HepG2 (cell line): ENCODE data around the gene ITGA7. TPM values are rescaled to one million over a fixed set of nuclear protein-coding genes. Genes with fewer than 3 reads are reported as not detected.

Source experiments
- AHR ChIP-seq: IDR thresholded peaks from 2 replicates; pipeline ENCODE4 v1.6.1; 2018; ENCODE audit warnings: missing genetic modification reagents, missing compliant biosample characterization
- FOXJ3 ChIP-seq: sonication (generic); formaldehyde crosslinking; IDR thresholded peaks from 2 replicates; pipeline ENCODE4 v1.4.0; 2020; ENCODE audit warnings: missing genetic modification reagents, mild to moderate bottlenecking, borderline replicate concordance
- GATA4 ChIP-seq: sonication (generic); IDR thresholded peaks from 2 replicates; pipeline ENCODE4 v1.6.1; 2016; ENCODE audit warnings: antibody characterized with exemption, low read depth, borderline replicate concordance
- HDAC1 ChIP-seq: sonication (generic); formaldehyde crosslinking; IDR thresholded peaks from 2 replicates; pipeline ENCODE4 v1.5.1; 2020; ENCODE audit warnings: mild to moderate bottlenecking, missing genetic modification reagents
- HOXA7 ChIP-seq: sonication (generic); formaldehyde crosslinking; IDR thresholded peaks from 2 replicates; pipeline ENCODE4 v1.8.1; 2022; ENCODE audit warnings: mild to moderate bottlenecking, missing genetic modification reagents, moderate library complexity
- MIER2 ChIP-seq: IDR thresholded peaks from 2 replicates; pipeline ENCODE4 v1.6.1; 2016; ENCODE audit warnings: missing biosample characterization, missing genetic modification reagents
- NCOR1 ChIP-seq: fragments of 200-600 bp; sonication (generic); IDR thresholded peaks from 2 replicates; pipeline ENCODE4 v1.7.0; 2017; ENCODE audit warnings: antibody characterized with exemption, low read length, borderline replicate concordance
- NKX3-1 ChIP-seq: sonication (generic); formaldehyde crosslinking; IDR thresholded peaks from 2 replicates; pipeline ENCODE4 v1.5.0; 2020; ENCODE audit warnings: missing genetic modification reagents
- PITX1 ChIP-seq: sonication (generic); formaldehyde crosslinking; IDR thresholded peaks from 2 replicates; pipeline ENCODE4 v1.5.1; 2020; ENCODE audit warnings: mild to moderate bottlenecking, missing genetic modification reagents
- RBM22 ChIP-seq: fragments of 200-400 bp; formaldehyde crosslinking; optimal IDR thresholded peaks from 2 replicates; pipeline ENCODE3; 2017; ENCODE audit warnings: mild to moderate bottlenecking, low read length, moderate library complexity
- SIN3A ChIP-seq: IDR thresholded peaks from 2 replicates; pipeline ENCODE4 v1.6.1; 2011; ENCODE audit warnings: low read depth, mild to moderate bottlenecking, control low read depth, low read length, borderline replicate concordance
- SRF ChIP-seq: IDR thresholded peaks from 2 replicates; pipeline ENCODE4 v1.6.1; 2011; ENCODE audit warnings: mild to moderate bottlenecking, low read depth, low read length, moderate library complexity
- TGIF2 ChIP-seq: IDR thresholded peaks from 2 replicates; pipeline ENCODE4 v1.6.1; 2016; ENCODE audit warnings: control low read depth, missing compliant biosample characterization
- ZFP36 ChIP-seq: fragments of 150-350 bp; IDR thresholded peaks from 2 replicates; pipeline ENCODE4 v1.6.1; 2018; ENCODE audit warnings: borderline replicate concordance, low read length, low read depth; ENCODE audit not compliant: partially characterized antibody
- ZNF296 ChIP-seq: sonication (generic); formaldehyde crosslinking; conservative IDR thresholded peaks from 2 replicates; pipeline ENCODE4 v1.5.0; 2020; ENCODE audit warnings: mild to moderate bottlenecking, missing genetic modification reagents
- ZNF678 ChIP-seq: sonication (generic); formaldehyde crosslinking; IDR thresholded peaks from 2 replicates; pipeline ENCODE4 v1.4.0; 2020; ENCODE audit warnings: mild to moderate bottlenecking, missing genetic modification reagents
- ZNF747 ChIP-seq: sonication (generic); formaldehyde crosslinking; IDR thresholded peaks from 2 replicates; pipeline ENCODE4 v1.8.1; 2023; ENCODE audit warnings: missing genetic modification reagents, mild to moderate bottlenecking, borderline replicate concordance
- ZNF83 ChIP-seq: sonication (generic); formaldehyde crosslinking; IDR thresholded peaks from 2 replicates; pipeline ENCODE4 v1.4.0; 2020; ENCODE audit warnings: missing genetic modification reagents, mild to moderate bottlenecking, borderline replicate concordance
- ZSCAN31 ChIP-seq: sonication (generic); formaldehyde crosslinking; IDR thresholded peaks from 2 replicates; pipeline ENCODE4 v1.5.0; 2020; ENCODE audit warnings: low read depth, mild to moderate bottlenecking, missing genetic modification reagents
- polyA plus RNA-seq, 8 experiments: library from polyadenylated mRNA; depleted of rRNA in 3 of 8; stranded (reverse) in 7 of 8; unstranded in 1 of 8; fragments of >200 nt; fragmentation: Illumina TruSeq in 4 of 8; extraction: Trizol in 4 of 8; gene quantifications; 2 replicates each; pipeline versions ENCODE4 v1.2.1 to v1.2.3, GENCODE V29; 2011 to 2016; ENCODE audit warnings: low read depth in 4 of 8, missing spikeins in 1 of 8, mixed read lengths in 1 of 8; ENCODE audit not compliant: insufficient read depth in 1 of 8
- total RNA-seq, 5 experiments: library from RNA; depleted of rRNA; stranded (reverse); fragments of >200 nt; fragmentation: Illumina TruSeq; extraction: Trizol; gene quantifications; 2 replicates each; pipeline ENCODE4 v1.2.3, GENCODE V29; 2016; ENCODE audit warnings: low read depth in 1 of 5
- TF ChIP-seq, protein P1 (sequence below): sonication (generic); formaldehyde crosslinking; IDR thresholded peaks from 2 replicates; pipeline ENCODE4 v1.4.0; 2020; ENCODE audit warnings: missing genetic modification reagents
- TF ChIP-seq, protein P2 (sequence below): sonication (generic); formaldehyde crosslinking; IDR thresholded peaks from 2 replicates; pipeline ENCODE4 v1.8.1; 2023; ENCODE audit warnings: mild to moderate bottlenecking, missing genetic modification reagents, borderline replicate concordance
- TF ChIP-seq, protein P3 (sequence below): sonication (generic); formaldehyde crosslinking; IDR thresholded peaks from 2 replicates; pipeline ENCODE4 v1.4.0; 2020; ENCODE audit warnings: missing genetic modification reagents; ENCODE audit errors: not compliant biosample characterization
- TF ChIP-seq, protein P4 (sequence below): fragments of 450-650 bp; IDR thresholded peaks from 2 replicates; pipeline ENCODE4 v1.6.1; 2017; ENCODE audit warnings: mild to moderate bottlenecking
- TF ChIP-seq, protein P5 (sequence below): sonication (generic); formaldehyde crosslinking; IDR thresholded peaks from 2 replicates; pipeline ENCODE4 v1.5.0; 2020; ENCODE audit warnings: missing genetic modification reagents

Gene ITGA7
- total and polyA plus RNA-seq, 2 of the 13 experiments (the other 11 are each of a cell fraction or from before 2014, with no cell fraction given), result 0.65 to 0.75 TPM

DNA sequence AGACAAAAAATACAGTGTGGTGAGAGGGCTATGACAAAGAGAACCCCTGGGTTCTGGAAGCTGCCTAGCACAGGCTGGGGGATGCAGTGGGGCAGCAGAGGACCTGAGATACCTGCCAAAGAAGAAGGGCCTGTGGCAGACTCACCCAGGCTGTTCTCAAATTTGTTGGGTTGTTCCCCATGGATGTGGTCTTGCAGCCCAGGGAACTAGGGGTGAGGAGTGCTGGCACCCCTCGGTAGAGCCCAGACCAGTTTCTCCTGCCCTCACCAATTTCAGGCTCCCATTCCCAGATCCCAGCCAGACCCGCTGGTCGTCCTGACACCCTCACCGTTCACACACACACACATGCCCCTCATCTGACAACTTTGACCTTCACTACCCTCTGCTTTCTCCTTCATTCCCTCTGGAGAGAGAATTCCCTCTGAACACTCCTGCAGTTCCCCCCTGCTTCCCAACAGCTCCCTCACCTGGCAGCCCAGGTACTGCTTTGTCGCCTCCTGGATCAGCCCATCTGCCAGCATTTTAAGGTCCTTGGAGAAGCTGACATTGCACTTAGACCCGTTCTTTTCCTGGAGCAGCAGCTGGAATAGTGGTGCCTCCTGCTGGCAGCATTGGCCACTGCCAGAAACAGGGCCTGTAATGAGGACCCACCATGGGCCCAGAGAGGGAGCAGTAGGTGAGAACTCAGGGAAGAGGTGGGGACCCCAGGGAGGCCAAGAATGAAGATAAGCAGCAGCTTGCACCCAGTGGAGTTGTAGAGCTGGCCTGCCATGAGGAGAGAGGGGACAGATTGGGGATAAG lies 29.3 kb upstream of the ITGA7 start (continued):
- TF ChIP-seq, protein P1, sequence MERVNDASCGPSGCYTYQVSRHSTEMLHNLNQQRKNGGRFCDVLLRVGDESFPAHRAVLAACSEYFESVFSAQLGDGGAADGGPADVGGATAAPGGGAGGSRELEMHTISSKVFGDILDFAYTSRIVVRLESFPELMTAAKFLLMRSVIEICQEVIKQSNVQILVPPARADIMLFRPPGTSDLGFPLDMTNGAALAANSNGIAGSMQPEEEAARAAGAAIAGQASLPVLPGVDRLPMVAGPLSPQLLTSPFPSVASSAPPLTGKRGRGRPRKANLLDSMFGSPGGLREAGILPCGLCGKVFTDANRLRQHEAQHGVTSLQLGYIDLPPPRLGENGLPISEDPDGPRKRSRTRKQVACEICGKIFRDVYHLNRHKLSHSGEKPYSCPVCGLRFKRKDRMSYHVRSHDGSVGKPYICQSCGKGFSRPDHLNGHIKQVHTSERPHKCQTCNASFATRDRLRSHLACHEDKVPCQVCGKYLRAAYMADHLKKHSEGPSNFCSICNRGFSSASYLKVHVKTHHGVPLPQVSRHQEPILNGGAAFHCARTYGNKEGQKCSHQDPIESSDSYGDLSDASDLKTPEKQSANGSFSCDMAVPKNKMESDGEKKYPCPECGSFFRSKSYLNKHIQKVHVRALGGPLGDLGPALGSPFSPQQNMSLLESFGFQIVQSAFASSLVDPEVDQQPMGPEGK (CRISPR knock-in tag), result peak; percentile 58
- TF ChIP-seq FOXJ3, result no peak
- TF ChIP-seq ZNF296 (CRISPR knock-in tag), result no peak
- TF ChIP-seq HOXA7 (CRISPR knock-in tag), result no peak
- TF ChIP-seq NKX3-1 (CRISPR knock-in tag), result no peak
- no peak for TF ChIP-seq SRF
- TF ChIP-seq, protein P2, sequence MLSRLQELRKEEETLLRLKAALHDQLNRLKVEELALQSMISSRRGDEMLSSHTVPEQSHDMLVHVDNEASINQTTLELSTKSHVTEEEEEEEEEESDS (CRISPR knock-in tag), result no peak
- TF ChIP-seq, protein P3, sequence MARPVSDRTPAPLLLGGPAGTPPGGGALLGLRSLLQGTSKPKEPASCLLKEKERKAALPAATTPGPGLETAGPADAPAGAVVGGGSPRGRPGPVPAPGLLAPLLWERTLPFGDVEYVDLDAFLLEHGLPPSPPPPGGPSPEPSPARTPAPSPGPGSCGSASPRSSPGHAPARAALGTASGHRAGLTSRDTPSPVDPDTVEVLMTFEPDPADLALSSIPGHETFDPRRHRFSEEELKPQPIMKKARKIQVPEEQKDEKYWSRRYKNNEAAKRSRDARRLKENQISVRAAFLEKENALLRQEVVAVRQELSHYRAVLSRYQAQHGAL (CRISPR knock-in tag), result no peak
- TF ChIP-seq ZSCAN31 (CRISPR knock-in tag), result no peak
- no peak for TF ChIP-seq AHR
- TF ChIP-seq ZFP36, result no peak
- TF ChIP-seq NCOR1, result no peak
- TF ChIP-seq ZNF747 (CRISPR knock-in tag), result no peak
- TF ChIP-seq PITX1 (CRISPR knock-in tag), result no peak
- TF ChIP-seq ZNF678 (CRISPR knock-in tag), result no peak
- no peak for TF ChIP-seq TGIF2 (CRISPR knock-in tag)
- no peak for TF ChIP-seq SIN3A
- no peak for TF ChIP-seq ZNF83
- TF ChIP-seq GATA4, result no peak
- TF ChIP-seq, protein P4, sequence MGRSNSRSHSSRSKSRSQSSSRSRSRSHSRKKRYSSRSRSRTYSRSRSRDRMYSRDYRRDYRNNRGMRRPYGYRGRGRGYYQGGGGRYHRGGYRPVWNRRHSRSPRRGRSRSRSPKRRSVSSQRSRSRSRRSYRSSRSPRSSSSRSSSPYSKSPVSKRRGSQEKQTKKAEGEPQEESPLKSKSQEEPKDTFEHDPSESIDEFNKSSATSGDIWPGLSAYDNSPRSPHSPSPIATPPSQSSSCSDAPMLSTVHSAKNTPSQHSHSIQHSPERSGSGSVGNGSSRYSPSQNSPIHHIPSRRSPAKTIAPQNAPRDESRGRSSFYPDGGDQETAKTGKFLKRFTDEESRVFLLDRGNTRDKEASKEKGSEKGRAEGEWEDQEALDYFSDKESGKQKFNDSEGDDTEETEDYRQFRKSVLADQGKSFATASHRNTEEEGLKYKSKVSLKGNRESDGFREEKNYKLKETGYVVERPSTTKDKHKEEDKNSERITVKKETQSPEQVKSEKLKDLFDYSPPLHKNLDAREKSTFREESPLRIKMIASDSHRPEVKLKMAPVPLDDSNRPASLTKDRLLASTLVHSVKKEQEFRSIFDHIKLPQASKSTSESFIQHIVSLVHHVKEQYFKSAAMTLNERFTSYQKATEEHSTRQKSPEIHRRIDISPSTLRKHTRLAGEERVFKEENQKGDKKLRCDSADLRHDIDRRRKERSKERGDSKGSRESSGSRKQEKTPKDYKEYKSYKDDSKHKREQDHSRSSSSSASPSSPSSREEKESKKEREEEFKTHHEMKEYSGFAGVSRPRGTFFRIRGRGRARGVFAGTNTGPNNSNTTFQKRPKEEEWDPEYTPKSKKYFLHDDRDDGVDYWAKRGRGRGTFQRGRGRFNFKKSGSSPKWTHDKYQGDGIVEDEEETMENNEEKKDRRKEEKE, result no peak
- TF ChIP-seq MIER2 (CRISPR knock-in tag), result peak; percentile 38; the same call in 1 of the 2 replicates
- no peak for TF ChIP-seq HDAC1 (CRISPR knock-in tag)
- TF ChIP-seq, protein P5, sequence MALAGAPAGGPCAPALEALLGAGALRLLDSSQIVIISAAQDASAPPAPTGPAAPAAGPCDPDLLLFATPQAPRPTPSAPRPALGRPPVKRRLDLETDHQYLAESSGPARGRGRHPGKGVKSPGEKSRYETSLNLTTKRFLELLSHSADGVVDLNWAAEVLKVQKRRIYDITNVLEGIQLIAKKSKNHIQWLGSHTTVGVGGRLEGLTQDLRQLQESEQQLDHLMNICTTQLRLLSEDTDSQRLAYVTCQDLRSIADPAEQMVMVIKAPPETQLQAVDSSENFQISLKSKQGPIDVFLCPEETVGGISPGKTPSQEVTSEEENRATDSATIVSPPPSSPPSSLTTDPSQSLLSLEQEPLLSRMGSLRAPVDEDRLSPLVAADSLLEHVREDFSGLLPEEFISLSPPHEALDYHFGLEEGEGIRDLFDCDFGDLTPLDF (CRISPR knock-in tag), result no peak
- no peak for TF ChIP-seq RBM22
